Measurements from ENCODE around the gene MAP4K3. TPM values are rescaled to one million over a fixed set of nuclear protein-coding genes. Genes with fewer than 3 reads are reported as not detected.

Gene MAP4K3
- total and polyA plus RNA-seq, 2 of the 4 experiments (the other 2 are of a cell fraction): 13.2 to 32.6 TPM

- TF ChIP-seq RCOR1 (IDR thresholded peaks at IDR 0.05; ENCODE audit: insufficient replicate concordance, low read length): no peak
These were observed 57.2 kb downstream of the MAP4K3 start (continued) for GRCh38 chr2:39379643-39380524.

GRCh38 chr2:39378968-39379367 lies 58.1 kb downstream of the MAP4K3 start:
- Histone ChIP-seq H4K20me1 (ENCODE audit: insufficient read depth, low read length) (peaks cover 31% of the 10 kb centered on the region; the same call in 1 of the 2 replicates), H3K4me2 (ENCODE audit: low read depth, low read length) (no peak overlapping the region), H4K91ac (ENCODE audit: insufficient read depth, low read depth, low read length) (no peak overlapping the region), H3K27me3 (ENCODE audit: control insufficient read depth, insufficient read depth, low read length) (no peaks in the 10 kb centered on the region), H4K5ac (ENCODE audit: low read depth, low read length) (no peak overlapping the region), H3K79me1 (ENCODE audit: low read depth in 1 of 2, low read length in 2 of 2) (peaks cover 32 to 59% of the 10 kb centered on the region in 2 experiments), H2AFZ (replicated peaks; ENCODE audit: low read length, poor library complexity) (no peak overlapping the region), H3K18ac (ENCODE audit: low read depth, low read length) (no peak overlapping the region), H2BK20ac (ENCODE audit: low read depth, low read length) (no peak overlapping the region), H3K27ac (ENCODE audit: insufficient read depth, low read length) (no peak overlapping the region), H2BK5ac (ENCODE audit: low read depth, low read length, poor library complexity, severe bottlenecking) (no peak overlapping the region), H3K4me1 (ENCODE audit: control insufficient read depth, insufficient read depth, low read length) (peaks cover 10% of the 10 kb centered on the region), H3K56ac (ENCODE audit: extremely low read depth, insufficient read depth, low read length) (no peak overlapping the region), H2AK9ac (replicated peaks; ENCODE audit: low read depth, low read length, poor library complexity) (no peak overlapping the region), H2BK120ac (ENCODE audit: low read depth, low read length) (no peak overlapping the region), H4K8ac (ENCODE audit: low read depth in 2 of 2, low read length in 2 of 2) (no peak overlapping the region), H3K23ac (ENCODE audit: low read depth, low read length) (no peak overlapping the region), H3K9me1 (ENCODE audit: insufficient read depth, low read length) (peaks cover 3% of the 10 kb centered on the region; the same call in 1 of the 2 replicates), H3K9ac (ENCODE audit: low read depth, low read length) (no peak overlapping the region), H3K14ac (replicated peaks; ENCODE audit: low read depth, low read length) (no peak overlapping the region), H3K36me3 (ENCODE audit: control insufficient read depth, insufficient read depth, low read length) (peaks cover 3% of the 10 kb centered on the region), H3K9me3 (ENCODE audit: control insufficient read depth, insufficient read depth, low read length) (no peaks in the 10 kb centered on the region), H3K4me3 (ENCODE audit: insufficient read depth, low read depth, low read length) (no peak overlapping the region), H3K4ac (ENCODE audit: low read depth, low read length) (no peak overlapping the region), H2BK15ac (ENCODE audit: low read depth, low read length) (no peak overlapping the region), H2AK5ac (ENCODE audit: low read depth, low read length) (no peak overlapping the region)
- TF ChIP-seq MXI1 (IDR thresholded peaks at IDR 0.05; ENCODE audit: borderline replicate concordance, low read depth, low read length): no peak
- no peak for TF ChIP-seq RFX5 (IDR thresholded peaks at IDR 0.05; ENCODE audit: low read depth, low read length)
- no peak for TF ChIP-seq CEBPB (IDR thresholded peaks at IDR 0.05; ENCODE audit: low read depth, low read length)
- no peak for TF ChIP-seq NFE2L2 (IDR thresholded peaks at IDR 0.05; ENCODE audit: low read depth, low read length)
- in situ Hi-C loops (cut with MboI; ENCODE audit: low sequenced_read_pairs): no loop called here
- intact Hi-C loops (cut with micrococcal nuclease): loop anchor here (1.0 to 2.0 kb wide), 2 partner anchors 58 to 318 kb away; partner anchors contain the start of gene MAP4K3
- no peak for ATAC-seq (ENCODE audit: low read depth)
- DNase-seq: no peak
- POLR2A ChIA-PET (ENCODE audit: unreplicated experiment): no interaction called here
- dilution Hi-C loops (cut with HindIII; ENCODE audit: low sequenced_read_pairs, unreplicated experiment): no loop called here
- BruUV-seq (replicated peaks): no TSS peak
- no CpG with 5 or more reads among the region's 1 CpG for WGBS, 2 experiments (ENCODE audit: extremely low coverage in 2 of 2, insufficient read length in 1 of 2)
- CTCF ChIA-PET: interaction anchor here (0.6 to 0.9 kb wide), 3 partner anchors 52 to 59 kb away, joined by 3 read pairs; no protein-coding TSS in a partner anchor

Measured in IMR-90 (cell line).